Ishikawa (cell line): ENCODE results near the gene ELOVL3.

Experiments used
- CEBPB ChIP-seq: IDR thresholded peaks from 2 replicates; pipeline ENCODE4 v1.6.1; 2012
- CREB1 ChIP-seq: IDR thresholded peaks from 2 replicates; pipeline ENCODE4 v1.6.1; 2012; ENCODE audit warnings: low read depth
- EGR1 ChIP-seq: IDR thresholded peaks from 2 replicates; pipeline ENCODE4 v1.6.1; 2012
- EP300 ChIP-seq: IDR thresholded peaks from 2 replicates; pipeline ENCODE4 v1.6.1; 2012; ENCODE audit warnings: borderline replicate concordance
- FOXM1 ChIP-seq: IDR thresholded peaks from 2 replicates; pipeline ENCODE4 v1.6.1; 2012; ENCODE audit warnings: low read depth, borderline replicate concordance
- MAX ChIP-seq: IDR thresholded peaks from 2 replicates; pipeline ENCODE4 v1.6.1; 2012
- NFIC ChIP-seq: IDR thresholded peaks from 2 replicates; pipeline ENCODE4 v1.6.1; 2012
- RAD21 ChIP-seq: IDR thresholded peaks from 2 replicates; pipeline ENCODE4 v1.6.1; 2012; ENCODE audit warnings: low read depth
- REST ChIP-seq: IDR thresholded peaks from 2 replicates; pipeline ENCODE4 v1.6.1; 2012; ENCODE audit warnings: low read depth, mild to moderate bottlenecking
- TAF1 ChIP-seq: IDR thresholded peaks from 2 replicates; pipeline ENCODE4 v1.6.1; 2012; ENCODE audit warnings: low read depth, mild to moderate bottlenecking
- TCF12 ChIP-seq: IDR thresholded peaks from 2 replicates; pipeline ENCODE4 v1.6.1; 2012; ENCODE audit warnings: low read depth
- TEAD4 ChIP-seq: IDR thresholded peaks from 2 replicates; pipeline ENCODE4 v1.6.1; 2012
- USF1 ChIP-seq: IDR thresholded peaks from 2 replicates; pipeline ENCODE4 v1.6.1; 2012
- YY1 ChIP-seq: IDR thresholded peaks from 2 replicates; pipeline ENCODE4 v1.6.1; 2012; ENCODE audit warnings: low read depth
- ZBTB7A ChIP-seq: IDR thresholded peaks from 2 replicates; pipeline ENCODE4 v1.6.1; 2012; ENCODE audit warnings: low read depth

Gene ELOVL3

GRCh38 chr10:102195296-102195870 is 30.7 kb upstream of the ELOVL3 start:
- TF ChIP-seq TAF1 (no peak), REST (no peak), ZBTB7A (no peak), EGR1 (no peak), CREB1 (no peak), EP300 (no peak), FOXM1 (no peak), TCF12 (no peak), USF1 (no peak), MAX (no peak), NFIC (no peak), RAD21 (no peak), YY1 (no peak), TEAD4 (no peak), CEBPB (no peak)

- TF ChIP-seq REST (no peak), USF1 (no peak), TEAD4 (no peak), MAX (no peak)
Measured at GRCh38 chr10:102196893-102197292, 29.2 kb upstream of the ELOVL3 start.

- TF ChIP-seq RAD21 (no peak), EP300 (no peak), MAX (no peak), TAF1 (no peak), USF1 (no peak), TEAD4 (no peak)
Measured at GRCh38 chr10:102198027-102198426, 28.1 kb upstream of the ELOVL3 start.

- no peak for TF ChIP-seq TEAD4
- TF ChIP-seq FOXM1, result no peak
- TF ChIP-seq ZBTB7A, result no peak
- TF ChIP-seq TCF12, result no peak
- TF ChIP-seq EP300, result no peak
- no peak for TF ChIP-seq EGR1
- no peak for TF ChIP-seq YY1
- TF ChIP-seq TAF1, result no peak
- no peak for TF ChIP-seq CEBPB
Measured at GRCh38 chr10:102200751-102201640, 25.1 kb upstream of the ELOVL3 start.

GRCh38 chr10:102202386-102202785 is 23.7 kb upstream of the ELOVL3 start:
- TF ChIP-seq USF1 (no peak), CEBPB (no peak), MAX (no peak), EGR1 (no peak), RAD21 (no peak), REST (no peak)
